GM18858 (cell line): ENCODE measurements around the gene EPHA1.

Source experiments
- ATAC-seq: cut with Tn5 transposase; IDR thresholded peaks from one replicate; pipeline ENCODE4 v1.9.1; 2021; ENCODE audit not compliant: unreplicated experiment

Gene EPHA1

DNA sequence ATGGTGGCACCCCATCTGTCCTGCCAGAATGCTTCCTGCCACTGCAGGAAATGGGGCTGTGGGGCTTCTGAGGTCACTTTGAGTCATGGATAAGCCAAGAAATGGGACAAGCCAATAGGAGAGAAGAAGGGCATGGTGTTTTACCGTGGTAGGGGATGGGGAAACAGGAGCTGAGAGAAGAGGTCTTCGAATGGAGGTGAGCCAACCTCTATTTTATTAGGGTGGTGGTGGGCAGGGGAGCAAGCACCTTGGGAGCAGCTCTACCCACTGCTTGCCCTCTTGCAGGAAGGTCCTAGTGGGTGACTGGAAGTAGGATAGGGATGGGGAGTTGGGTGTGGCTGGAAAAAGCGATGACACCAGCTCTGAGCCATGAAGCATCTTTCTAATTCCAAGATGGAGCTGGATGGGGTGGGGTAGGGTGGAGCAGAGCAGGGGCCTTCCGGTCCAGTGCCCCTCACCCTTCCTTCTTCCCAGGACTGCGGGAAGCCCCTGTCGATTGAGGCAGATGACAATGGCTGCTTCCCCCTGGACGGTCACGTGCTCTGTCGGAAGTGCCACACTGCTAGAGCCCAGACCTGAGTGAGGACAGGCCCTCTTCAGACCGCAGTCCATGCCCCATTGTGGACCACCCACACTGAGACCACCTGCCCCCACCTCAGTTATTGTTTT, 18.4 kb downstream of the EPHA1 start:
- no peak for ATAC-seq

DNA sequence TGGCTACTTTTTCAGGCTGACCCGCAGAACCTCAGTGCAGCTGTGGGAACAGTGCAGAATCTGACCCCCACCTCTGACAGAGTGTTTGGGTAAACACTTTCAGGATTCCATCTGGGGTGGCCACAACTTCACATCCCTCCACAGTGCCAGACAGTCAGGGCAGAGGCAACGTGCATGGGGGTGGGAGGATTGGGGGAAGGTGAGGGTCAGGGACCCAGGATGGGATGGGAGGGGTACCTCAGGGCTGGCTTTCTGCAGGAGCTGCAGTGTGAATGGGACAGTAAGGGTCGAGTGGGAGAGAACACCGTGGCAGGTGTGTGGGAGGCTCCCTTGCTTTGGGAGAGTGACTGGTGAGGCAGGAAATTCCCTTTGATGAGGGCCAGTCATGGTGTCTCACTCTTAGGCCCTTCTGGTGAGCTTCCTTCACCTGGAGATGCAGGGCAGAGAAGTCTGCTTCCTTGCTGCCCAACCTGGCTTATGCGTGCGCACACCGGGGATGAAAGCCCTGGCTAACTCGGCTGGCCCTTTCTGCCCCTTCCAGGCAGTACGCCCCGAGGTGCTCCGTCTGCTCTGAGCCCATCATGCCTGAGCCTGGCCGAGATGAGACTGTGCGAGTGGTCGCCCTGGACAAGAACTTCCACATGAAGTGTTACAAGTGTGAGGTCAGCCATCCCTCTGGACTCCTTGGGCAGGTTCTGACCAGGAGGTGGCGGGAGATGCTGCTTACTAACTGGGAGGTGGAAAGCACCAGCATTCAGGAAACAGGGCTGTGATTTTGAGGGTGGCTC, 19.1 kb downstream of the EPHA1 start:
- no peak for ATAC-seq

DNA sequence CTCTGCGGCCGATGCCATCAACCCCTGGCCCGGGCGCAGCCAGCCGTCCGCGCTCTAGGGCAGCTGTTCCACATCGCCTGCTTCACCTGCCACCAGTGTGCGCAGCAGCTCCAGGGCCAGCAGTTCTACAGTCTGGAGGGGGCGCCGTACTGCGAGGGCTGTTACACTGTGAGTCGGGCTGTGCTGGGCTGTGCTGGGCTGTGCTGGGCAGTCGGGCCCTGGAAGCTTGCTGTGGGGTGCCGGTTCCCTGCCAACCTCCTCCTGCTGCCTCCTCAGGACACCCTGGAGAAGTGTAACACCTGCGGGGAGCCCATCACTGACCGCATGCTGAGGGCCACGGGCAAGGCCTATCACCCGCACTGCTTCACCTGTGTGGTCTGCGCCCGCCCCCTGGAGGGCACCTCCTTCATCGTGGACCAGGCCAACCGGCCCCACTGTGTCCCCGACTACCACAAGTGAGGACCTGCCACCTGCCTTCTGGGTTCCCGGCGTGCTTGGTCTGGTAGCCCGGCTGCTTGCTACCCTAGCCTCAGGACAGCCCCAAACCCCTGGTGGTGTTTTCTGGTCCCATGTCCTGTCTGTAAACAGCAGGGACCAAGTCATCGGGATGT, 20.1 kb downstream of the EPHA1 start:
- ATAC-seq = no peak

DNA sequence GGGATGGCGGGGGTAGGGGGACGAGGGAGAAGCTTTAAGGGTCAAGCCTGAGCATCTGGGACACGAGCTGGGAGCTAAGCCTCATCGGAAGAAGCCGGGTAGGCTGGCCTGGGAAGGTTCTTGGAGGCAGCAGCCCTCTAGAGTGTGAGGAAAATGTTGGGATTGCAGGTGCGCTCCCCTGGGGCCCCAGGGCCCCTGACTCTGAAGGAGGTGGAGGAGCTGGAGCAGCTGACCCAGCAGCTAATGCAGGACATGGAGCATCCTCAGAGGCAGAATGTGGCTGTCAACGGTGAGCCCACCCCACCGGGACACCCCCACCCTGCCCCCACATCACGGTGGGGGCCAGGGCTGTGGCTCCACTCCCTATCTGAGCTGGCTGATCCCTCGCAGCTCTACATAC, 20.6 kb downstream of the EPHA1 start:
- no peak for ATAC-seq

DNA sequence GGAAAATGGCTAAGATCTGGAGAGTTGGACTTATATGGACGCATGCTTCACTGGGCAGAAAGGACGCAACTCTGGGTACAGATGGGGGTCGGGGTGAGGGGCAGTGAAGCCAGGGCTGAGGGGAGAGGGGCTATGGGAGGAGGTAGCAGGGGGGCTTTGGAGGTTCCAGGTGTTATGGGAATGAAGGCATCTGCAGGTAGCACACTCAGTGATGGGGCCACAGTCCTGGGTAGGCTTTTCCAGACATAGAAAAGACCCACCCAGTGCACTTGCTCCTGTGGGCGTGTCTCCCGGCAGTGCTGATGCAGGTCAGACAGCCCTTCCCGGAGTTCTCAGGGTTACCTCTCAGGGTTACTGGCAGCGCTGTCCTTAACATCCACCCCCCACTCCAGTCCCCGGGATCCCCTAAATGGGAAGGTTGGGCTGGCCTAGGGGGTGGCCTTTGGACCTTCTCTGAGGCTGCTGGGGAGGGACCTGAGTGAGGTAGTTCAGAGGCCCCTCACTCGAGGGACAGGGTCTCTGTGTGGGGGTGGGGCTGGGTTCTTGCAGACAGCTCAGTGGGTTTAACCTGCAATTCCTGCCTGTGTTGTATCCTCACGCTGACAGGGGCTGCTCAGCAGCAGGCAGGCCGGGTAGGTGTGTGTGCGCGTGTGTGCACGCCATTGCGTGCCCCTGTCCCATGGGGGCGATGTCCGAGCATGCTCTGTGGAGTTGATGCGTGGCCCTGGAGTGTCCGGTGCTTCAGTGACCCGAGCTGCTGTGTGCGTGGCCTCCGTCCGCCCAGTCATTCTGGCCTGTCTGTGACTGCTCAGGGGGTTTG, 21.3 kb downstream of the EPHA1 start:
- ATAC-seq = no peak

DNA sequence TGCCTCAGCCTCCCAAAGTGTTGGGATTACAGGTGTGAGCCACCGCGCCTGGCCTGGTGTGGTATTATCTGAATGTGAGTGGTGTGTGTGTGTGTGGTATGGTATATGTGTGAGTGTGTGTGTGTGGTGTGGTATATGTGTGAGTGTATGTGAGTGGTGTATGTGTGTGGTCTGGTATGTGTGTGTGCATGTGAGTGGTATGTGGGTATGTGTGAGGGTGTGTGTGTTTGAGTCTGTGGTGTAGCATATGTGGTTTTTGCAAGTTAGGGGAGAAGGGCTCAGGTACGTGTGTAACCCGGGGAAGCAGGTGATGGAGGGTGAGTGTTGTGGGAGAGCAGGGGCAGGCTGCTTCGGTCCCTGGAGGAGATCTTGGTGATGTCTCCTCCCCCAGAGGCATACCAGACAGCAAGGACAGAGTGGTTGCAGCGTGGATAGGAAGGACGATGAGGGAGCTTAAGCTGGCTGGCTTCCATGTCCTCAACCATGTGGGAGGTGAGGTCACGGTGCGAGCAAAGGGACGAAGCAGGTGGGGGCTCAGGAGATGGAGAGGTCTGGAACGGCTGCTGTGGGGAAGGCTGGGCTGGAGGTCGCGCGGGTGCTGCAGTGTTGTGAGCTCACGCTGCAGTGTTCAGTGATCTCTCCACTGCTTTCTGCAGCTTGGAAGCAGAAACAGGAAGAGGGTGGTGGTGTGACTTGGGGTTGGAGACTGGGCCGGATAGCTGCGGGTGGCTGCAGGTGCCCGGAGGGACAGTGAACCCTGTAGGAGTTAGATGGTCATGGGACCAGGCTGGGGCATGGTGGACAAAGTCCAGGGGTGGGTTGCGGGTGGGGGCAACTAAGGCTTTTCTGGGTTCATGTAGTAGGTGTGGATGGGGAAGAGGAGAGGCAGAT, 22.5 kb downstream of the EPHA1 start:
- no peak for ATAC-seq

DNA sequence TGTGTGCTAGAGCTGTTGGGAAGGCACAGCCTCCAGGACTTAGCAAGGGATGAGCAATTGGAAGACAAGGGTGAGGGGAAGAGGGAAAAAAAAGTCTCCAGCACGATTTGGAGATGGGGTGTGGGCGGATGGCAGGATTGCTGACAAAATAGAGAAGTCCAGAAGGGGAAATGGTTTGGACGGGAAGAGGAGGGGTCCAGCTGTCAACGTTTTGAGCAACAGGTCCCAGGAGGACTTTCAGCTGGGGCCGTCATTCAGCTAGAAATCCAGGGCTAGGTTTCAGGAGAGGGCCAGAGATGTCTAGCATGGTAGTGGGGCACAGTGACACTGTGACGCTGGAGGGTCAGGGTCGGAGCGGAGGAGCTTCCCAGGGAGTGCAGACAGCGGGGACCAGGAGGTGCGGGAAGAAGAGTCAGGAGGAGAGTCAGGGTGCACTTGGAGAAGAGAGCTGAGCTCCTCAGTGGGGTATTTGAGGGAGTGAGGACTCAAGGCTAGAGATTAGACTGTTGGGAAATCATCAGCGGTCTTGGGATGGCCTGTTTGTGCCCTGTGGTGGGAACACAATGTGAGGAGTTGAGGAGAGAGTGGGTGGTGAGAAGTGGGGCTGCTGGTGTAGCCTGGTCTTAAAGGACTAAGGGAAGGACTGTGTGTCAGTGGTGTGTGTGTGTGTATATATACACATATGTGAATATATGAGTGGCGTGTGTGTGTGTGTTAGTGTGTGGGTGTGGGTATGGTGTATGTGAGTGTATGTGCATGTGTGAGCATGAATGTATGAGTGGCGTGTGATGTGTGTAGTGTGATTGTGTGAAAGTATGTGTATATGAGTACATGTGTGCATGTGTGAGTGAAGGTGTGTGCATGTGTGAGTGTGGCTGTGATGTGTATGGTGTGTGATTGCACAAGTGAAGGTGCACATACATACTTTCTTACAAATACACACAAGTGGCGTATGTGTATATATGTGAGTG, 23.7 kb downstream of the EPHA1 start:
- ATAC-seq = no peak

DNA sequence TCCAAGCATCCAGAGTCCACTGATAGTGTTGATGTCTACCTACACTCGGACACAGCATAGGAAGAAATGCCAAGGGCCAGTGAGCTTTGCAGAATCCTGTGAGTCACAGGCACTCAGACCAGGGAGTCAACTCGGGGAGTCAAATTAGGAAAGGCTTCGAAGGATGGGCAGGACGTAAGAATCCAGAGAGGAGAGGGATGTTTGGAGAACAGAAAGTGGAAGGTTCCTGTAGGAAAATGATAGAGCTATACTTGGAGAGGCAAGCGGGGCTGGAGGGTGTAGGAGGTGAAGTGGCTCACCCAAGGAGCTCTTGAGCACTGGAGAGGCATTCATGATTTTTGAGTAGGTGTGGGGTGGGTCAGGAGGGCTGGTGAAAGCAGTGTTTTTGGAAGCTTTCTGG, 24.5 kb downstream of the EPHA1 start:
- ATAC-seq = no peak

DNA sequence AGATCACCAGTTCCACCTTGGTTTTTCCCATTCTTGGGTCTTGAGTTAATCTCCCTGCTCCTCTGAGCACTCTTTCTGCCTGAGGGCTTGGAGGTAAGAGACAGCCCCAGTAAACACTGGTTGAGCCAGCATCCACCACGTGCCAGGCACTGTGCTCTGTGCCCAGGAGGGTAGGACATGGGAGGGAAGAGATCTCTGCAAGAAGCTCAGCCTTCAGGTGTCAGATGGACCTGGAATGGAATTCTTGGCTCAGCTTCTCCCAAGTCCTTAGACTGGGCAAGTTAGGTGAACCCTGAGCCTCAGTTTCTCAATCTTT, 25.1 kb downstream of the EPHA1 start:
- ATAC-seq = no peak

DNA sequence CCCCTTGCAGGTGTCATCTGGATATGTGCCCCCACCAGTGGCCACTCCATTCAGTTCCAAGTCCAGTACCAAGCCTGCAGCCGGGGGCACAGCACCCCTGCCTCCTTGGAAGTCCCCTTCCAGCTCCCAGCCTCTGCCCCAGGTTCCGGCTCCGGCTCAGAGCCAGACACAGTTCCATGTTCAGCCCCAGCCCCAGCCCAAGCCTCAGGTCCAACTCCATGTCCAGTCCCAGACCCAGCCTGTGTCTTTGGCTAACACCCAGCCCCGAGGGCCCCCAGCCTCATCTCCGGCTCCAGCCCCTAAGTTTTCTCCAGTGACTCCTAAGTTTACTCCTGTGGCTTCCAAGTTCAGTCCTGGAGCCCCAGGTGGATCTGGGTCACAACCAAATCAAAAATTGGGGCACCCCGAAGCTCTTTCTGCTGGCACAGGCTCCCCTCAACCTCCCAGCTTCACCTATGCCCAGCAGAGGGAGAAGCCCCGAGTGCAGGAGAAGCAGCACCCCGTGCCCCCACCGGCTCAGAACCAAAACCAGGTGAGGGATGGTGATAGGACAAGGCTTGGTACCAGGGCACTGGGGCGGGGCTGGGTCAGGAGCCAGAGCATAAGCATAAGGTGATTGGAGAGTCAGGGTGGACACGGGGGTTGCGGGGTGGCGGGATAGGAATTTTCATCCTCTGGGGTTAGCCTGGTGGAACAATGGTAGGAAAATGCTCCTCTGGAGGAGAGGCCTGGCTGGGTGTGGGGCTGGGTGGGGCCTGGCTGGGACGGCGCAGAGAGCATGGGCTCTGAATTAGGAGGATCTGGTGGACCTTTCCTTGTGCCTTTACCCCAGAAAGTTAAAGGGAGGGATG, 25.6 kb downstream of the EPHA1 start:
- no peak for ATAC-seq

DNA sequence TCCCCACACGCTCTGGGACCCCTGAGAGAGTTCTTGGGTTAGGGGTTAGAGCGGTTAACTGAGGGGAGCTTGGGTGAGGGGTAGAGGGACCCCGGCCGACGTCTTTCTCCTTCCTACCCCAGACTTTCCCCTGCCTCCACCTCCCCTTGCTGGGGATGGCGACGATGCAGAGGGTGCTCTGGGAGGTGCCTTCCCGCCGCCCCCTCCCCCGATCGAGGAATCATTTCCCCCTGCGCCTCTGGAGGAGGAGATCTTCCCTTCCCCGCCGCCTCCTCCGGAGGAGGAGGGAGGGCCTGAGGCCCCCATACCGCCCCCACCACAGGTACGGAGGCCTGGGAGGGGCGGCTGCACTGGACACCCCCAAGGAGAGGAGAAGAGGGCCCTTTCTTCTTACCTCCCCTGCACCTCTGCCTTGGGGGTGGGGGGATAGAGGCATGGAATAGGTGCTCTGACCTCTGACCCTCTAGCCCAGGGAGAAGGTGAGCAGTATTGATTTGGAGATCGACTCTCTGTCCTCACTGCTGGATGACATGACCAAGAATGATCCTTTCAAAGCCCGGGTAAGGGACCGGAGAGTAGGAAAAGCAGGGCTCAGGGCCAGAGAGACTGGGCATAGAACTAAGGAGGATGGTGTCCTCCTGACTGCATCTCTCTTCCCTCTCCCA, 26.4 kb downstream of the EPHA1 start:
- no peak for ATAC-seq

DNA sequence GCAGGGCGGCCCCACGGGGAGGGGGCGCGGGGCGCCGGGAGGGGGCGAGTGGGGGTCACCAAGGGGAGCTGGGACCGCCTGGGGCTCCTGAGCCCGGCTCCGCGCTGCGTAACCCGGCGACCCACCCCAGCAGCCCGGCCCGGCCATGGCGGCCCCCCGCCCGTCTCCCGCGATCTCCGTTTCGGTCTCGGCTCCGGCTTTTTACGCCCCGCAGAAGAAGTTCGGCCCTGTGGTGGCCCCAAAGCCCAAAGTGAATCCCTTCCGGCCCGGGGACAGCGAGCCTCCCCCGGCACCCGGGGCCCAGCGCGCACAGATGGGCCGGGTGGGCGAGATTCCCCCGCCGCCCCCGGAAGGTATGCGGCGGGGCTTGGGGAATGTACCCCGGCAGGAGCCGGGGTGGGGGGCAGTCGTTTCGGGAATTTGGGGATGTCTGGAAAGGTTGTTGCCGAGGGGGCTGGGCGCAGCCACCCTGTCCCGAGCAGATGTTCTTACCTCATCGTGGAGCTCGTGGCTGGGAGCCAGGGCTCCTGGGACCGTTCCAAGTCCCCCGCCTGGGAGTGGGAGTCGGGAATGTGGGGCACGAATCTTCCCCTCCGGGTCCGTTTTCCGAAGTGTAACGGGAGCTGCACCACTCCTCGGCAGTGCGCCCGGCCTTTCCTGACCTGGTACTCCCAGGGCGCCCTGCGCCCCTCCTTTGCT, 27.1 kb downstream of the EPHA1 start:
- ATAC-seq = peak; percentile 18

DNA sequence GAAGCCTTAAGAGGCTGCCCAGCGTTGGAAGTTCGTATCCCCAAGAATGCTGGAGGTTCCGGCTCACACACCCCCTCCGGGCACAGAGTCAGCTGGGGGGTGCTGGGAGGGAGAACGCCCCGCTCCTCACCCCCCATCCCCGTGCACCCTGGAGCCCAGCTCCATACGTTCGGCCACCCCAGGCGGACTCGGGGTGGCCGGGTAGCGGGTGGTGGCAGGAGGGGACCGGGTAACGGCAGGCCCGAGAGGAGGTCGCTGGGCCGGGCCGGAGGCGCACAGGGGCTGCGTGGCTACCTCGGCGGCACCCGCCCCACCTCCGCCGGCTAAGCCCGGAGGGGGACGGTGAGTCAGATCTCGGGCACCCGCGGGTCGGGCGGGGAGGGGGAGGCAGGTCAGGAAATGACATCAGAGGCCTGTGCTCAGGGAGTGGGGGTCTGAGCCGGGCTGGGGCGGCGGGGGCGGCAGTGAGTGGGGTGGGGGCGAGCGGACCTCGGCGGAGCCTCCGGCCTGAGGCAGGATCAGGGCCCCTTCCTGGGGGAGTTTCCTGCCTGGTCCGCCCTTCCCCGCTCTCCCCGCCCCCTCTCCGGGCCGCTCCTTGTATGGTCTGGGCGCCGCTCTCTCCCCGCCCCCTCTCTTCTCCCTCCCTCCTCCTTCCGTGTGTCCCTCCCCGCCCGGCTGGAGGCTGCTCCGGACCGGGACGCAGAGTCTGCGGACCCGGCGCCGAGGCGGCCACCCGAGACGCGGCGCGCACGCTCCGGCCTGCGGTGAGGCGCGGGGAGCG, 27.8 kb downstream of the EPHA1 start, which contains the start of gene ZYX:
Gene ZYX, plus strand, starts transcription at position 700 of the 781 bp plus-strand sequence. CDS start 227 bp downstream, outside the sequence.
- ATAC-seq = peak; percentile 51

DNA sequence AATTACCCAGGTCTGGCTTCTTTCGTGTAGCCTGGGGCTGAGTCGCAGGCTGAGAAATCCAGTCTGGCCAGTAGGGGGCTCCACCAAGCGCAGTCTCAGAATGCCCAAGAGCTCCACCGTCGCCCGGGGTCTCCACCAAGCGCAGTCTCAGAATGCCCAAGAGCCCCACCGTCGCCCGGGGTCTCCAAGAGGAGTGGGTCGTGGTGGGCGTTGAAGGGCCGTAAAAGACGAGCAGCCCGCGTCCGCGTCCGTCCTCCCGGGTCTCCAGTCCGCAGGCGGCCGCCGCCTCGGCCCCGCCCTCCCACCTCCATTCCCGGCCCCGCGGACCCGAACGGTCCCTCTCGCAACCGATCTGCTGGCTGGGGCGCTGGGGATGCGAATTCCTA, 28.4 kb downstream of the EPHA1 start:
- peak; percentile 41 for ATAC-seq

DNA sequence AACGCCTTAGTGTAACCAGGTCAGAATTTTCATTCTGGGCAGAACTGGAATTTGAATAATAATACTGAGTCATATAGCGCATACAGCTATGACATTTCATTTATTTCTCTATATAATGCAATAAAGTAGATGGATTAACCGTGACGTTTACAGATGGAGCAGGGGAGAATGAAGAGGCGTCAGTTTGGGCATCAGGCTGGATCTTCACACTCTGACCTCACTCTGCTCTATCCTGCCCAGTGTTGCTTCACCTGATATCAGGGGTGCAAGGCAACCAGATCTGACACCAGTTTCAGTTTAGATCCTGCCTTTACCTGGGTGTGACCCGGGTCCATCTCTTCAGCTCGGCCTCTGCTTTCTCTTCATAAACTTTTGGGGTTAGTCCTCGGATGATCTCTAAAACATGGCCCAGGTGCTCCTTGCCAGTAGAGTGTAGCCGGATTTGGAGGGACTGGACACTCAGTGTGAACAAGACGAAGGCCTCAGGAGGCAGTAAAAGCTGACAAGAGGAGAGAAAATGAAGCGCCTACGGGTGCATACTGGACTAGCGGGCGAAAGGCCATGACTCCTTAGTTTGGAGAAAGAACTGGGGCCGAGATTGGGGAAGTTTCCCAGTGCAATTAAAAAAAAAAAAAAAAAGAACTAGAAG, 28.9 kb downstream of the EPHA1 start:
- ATAC-seq = no peak

DNA sequence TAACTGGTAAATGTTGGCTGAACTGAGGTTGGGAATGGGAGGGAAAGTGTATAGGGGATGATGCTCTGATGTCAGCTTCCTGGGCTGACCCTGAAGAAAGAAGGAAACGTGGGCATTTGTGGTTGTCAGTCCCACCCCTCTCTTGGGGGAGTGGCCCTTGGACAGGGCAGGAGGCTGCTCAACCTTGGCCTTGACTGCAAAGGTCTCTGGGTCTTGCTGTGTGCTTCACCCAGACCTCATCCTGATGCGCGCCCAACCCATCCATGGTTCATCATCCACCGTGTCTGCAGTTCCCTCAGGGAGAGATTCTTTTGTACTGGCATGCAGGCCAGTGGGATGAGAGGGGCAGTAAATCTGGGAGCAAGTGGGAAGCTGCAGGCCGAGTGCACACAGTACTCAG, 32.3 kb downstream of the EPHA1 start:
- ATAC-seq = no peak
